ENCODE data around the gene KPNA1. TPM values are rescaled to one million over a fixed set of nuclear protein-coding genes. Genes with fewer than 3 reads are reported as not detected.

The KPNA1 gene
- total RNA-seq (2016; rRNA removed; fragmentation: Illumina TruSeq; extraction: Trizol) (30.0 and 49.7 TPM in 2 replicates), polyA plus RNA-seq (2011; rRNA removed) (14.7 and 15.4 TPM in 2 replicates), polyA minus RNA-seq (2011; rRNA and poly(A)+ RNA removed; ENCODE audit: low replicate concordance) (21.2 and 58.7 TPM in 2 replicates), Bru-seq, nascent RNA (percentile 87 among the genes with signal in this experiment), BruChase-seq, experiment 1, labeled RNA remaining after a 6-hour chase (percentile 82 among the genes with signal in this experiment), BruChase-seq, experiment 2, labeled RNA remaining after a 2-hour chase (percentile 83 among the genes with signal in this experiment)
- 4.1 and 5.0 TPM in 2 replicates for total RNA-seq (2016; cell fraction: cytosol; rRNA removed; fragmentation: Illumina TruSeq; extraction: Trizol; ENCODE audit: low read depth)
- 28.3 and 45.9 TPM in 2 replicates for total RNA-seq (2016; cell fraction: insoluble cytoplasmic fraction; rRNA removed; fragmentation: Illumina TruSeq; extraction: Trizol)
- 6.0 and 6.7 TPM in 2 replicates for total RNA-seq (2016; cell fraction: membrane; rRNA removed; fragmentation: Illumina TruSeq; extraction: Trizol)
- total RNA-seq (2016; cell fraction: nucleus; rRNA removed; fragmentation: Illumina TruSeq; extraction: Trizol) = 27.0 and 29.3 TPM in 2 replicates
- 11.8 and 17.4 TPM in 2 replicates for polyA plus RNA-seq (2011; cell fraction: cytosol; rRNA removed)
- polyA plus RNA-seq (2011; cell fraction: nucleus; rRNA removed) = 10.3 and 14.5 TPM in 2 replicates
- polyA plus RNA-seq (2012) = 19.7 and 22.5 TPM in 2 replicates
- 1.1 and 1.4 TPM in 2 replicates for polyA plus RNA-seq (2016; cell fraction: cytosol; fragmentation: Illumina TruSeq; extraction: Trizol; ENCODE audit: low read depth)
- 53.6 and 54.5 TPM in 2 replicates for polyA plus RNA-seq (2016; cell fraction: insoluble cytoplasmic fraction; fragmentation: Illumina TruSeq; extraction: Trizol; ENCODE audit: low read depth)
- polyA plus RNA-seq (2016; cell fraction: membrane; fragmentation: Illumina TruSeq; extraction: Trizol; ENCODE audit: low read depth) = 3.3 and 3.8 TPM in 2 replicates
- polyA plus RNA-seq (2016; cell fraction: nucleus; fragmentation: Illumina TruSeq; extraction: Trizol; ENCODE audit: insufficient read depth, low read depth) = 33.7 and 36.9 TPM in 2 replicates
- 14.3 and 28.6 TPM in 2 replicates for polyA minus RNA-seq (2011; cell fraction: cytosol; rRNA and poly(A)+ RNA removed)
- 25.8 and 29.0 TPM in 2 replicates for polyA minus RNA-seq (2011; cell fraction: nucleus; rRNA and poly(A)+ RNA removed)
- long read RNA-seq, experiment 1, full-length matches to known transcripts = 31 of 42 reads
- long read RNA-seq, experiment 1, partial matches to known transcripts = 6 of 42 reads
- long read RNA-seq, experiment 1, other reads (novel, unspliced or antisense) = 5 of 42 reads
- long read RNA-seq, experiment 2, full-length matches to known transcripts = 17 of 55 reads
- long read RNA-seq, experiment 2, partial matches to known transcripts = 14 of 55 reads
- long read RNA-seq, experiment 2, other reads (novel, unspliced or antisense) = 24 of 55 reads

DNA sequence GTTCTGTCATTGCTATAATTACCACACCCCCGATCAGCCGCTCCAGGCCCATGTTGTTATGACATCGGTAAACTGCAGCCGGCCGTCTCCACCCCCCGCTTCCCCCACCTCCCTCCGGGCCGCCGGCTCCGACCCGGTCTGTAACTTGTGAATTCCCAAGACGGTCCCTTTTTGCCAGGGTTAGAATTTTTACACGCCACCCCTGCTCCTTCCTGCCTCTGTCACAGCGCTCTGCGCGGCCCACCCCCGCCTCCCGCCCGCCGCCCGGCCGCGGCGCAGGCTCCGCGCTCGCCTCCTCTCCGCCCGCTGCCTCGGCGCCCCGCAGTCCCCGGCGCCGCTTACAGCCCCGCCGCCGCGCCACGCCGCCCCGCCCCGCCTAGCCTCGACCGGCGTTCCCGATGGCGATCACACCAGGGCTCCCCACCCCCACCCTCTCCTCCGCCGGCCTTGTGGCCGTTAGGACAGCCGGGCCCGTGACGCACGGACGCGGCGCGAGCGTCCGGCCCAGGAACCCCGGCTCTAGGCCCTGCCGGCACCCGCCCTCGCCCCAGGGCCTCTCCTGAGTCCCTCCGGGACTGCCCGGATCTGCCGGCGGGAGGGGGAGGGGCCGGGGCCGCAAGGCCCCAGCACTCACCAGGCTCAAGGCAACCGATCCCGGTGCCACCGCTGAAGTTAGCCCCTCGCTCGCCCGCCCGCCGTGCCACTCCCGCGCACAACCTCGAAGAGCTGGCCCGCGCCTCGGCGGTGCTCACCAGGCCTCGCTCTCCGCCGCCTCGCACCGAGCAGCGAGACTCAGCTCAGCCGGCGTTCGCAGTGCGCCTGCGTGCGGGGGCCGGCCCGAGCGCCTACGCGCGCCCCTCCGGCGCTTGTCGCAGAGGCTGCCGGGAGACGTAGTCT, at the start of gene KPNA1:
Gene KPNA1 (minus strand): TSS at position 817 of the 897 bp plus-strand sequence. CDS start 18,374 bp downstream, outside the sequence.
- intact Hi-C loops (cut with micrococcal nuclease; ENCODE audit: unreplicated experiment) (loop anchor here (5.0 kb wide), 1 partner anchor 42 kb away; no protein-coding TSS in a partner anchor), in situ Hi-C loops (cut with HindIII; ENCODE audit: extremely low pct_ligation_motif_present, low pct_unique_long_range_greater_than_20kb) (no loop called here)
- Histone ChIP-seq H3K36me3 (replicated peaks in 1 of 2; ENCODE audit: control insufficient read depth in 1 of 2, insufficient read depth in 2 of 2, low read length in 2 of 2) (no peaks in the 10 kb centered on the region), H3K4me2 (ENCODE audit: low read depth, low read length) (peak within 1 kb of the TSS; percentile 97), H3K79me2 (ENCODE audit: insufficient read depth, low read length) (peaks cover 46% of the 10 kb centered on the region), H3K27me3 (ENCODE audit: control insufficient read depth in 1 of 2, insufficient read depth in 2 of 2, low read length in 2 of 2) (no peaks in the 10 kb centered on the region; a peak in 1 of 5 replicates), H3K4me3 (replicated peaks in 1 of 3; ENCODE audit: insufficient read depth in 1 of 3, low read depth in 2 of 3, low read length in 3 of 3) (peak within 1 kb of the TSS; percentile 78 to 89 (median 79)), H4K20me1 (ENCODE audit: insufficient read depth, low read length) (peaks cover 31% of the 10 kb centered on the region), H2AFZ (ENCODE audit: low read length) (peak within 1 kb of the TSS; percentile 80), H3K9me3 (ENCODE audit: low read length) (no peaks in the 10 kb centered on the region), H3K4me1 (ENCODE audit: insufficient read depth, low read length) (peaks cover 56% of the 10 kb centered on the region), H3K27ac (ENCODE audit: extremely low read length, insufficient read depth, low read length) (peak within 1 kb of the TSS; percentile 97), H3K9ac (ENCODE audit: insufficient read depth, low read depth, low read length) (peak within 1 kb of the TSS; percentile 98)
- ChIA-PET POLR2A (interaction anchor here (0.8 to 1.5 kb wide), 11 partner anchors 10 to 280 kb away, joined by 3 to 12 read pairs (median 4); partner anchors contain the start of genes DTX3L, HSPBAP1, PARP14 and PARP9), CTCF (ENCODE audit: low intra/inter-chr PET ratio, low total read pairs) (no interaction called here)
- WGBS (ENCODE audit: low lambda C conversion rate) = 2% methylated on average over 28 of the region's 109 CpGs
- peak; percentile 94 for ATAC-seq
- no peak for FAIRE-seq
- no TSS peak for BruUV-seq (replicated peaks)
- DNase-seq (ENCODE audit: low spot score) = peak; percentile 76
- TF ChIP-seq, protein P1, sequence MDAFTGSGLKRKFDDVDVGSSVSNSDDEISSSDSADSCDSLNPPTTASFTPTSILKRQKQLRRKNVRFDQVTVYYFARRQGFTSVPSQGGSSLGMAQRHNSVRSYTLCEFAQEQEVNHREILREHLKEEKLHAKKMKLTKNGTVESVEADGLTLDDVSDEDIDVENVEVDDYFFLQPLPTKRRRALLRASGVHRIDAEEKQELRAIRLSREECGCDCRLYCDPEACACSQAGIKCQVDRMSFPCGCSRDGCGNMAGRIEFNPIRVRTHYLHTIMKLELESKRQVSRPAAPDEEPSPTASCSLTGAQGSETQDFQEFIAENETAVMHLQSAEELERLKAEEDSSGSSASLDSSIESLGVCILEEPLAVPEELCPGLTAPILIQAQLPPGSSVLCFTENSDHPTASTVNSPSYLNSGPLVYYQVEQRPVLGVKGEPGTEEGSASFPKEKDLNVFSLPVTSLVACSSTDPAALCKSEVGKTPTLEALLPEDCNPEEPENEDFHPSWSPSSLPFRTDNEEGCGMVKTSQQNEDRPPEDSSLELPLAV (CRISPR knock-in tag; conservative IDR thresholded peaks at IDR 0.05; ENCODE audit: low read depth) = 0 out of 2 replicates have a peak, but pooled peaks have one; percentile 48
- TF ChIP-seq, protein P2, sequence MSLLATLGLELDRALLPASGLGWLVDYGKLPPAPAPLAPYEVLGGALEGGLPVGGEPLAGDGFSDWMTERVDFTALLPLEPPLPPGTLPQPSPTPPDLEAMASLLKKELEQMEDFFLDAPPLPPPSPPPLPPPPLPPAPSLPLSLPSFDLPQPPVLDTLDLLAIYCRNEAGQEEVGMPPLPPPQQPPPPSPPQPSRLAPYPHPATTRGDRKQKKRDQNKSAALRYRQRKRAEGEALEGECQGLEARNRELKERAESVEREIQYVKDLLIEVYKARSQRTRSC (CRISPR knock-in tag; IDR thresholded peaks at IDR 0.05; ENCODE audit: low read depth) = no peak
- TF ChIP-seq DMAP1 (CRISPR knock-in tag; IDR thresholded peaks at IDR 0.05) (peak; percentile 31; the same call in 1 of the 2 replicates), SP1 (IDR thresholded peaks at IDR 0.05) (no peak), SP1 (CRISPR knock-in tag; IDR thresholded peaks at IDR 0.05) (peak; percentile 17; the same call in 1 of the 2 replicates), CENPT (CRISPR knock-in tag; IDR thresholded peaks at IDR 0.05; ENCODE audit: low read depth) (no peak), NFKB2 (CRISPR knock-in tag; IDR thresholded peaks at IDR 0.05; ENCODE audit: borderline replicate concordance) (peak; percentile 79; the same call in 1 of the 2 replicates), ZNF121 (CRISPR knock-in tag; IDR thresholded peaks at IDR 0.05) (peak; percentile 90), ZNF547 (CRISPR knock-in tag; IDR thresholded peaks at IDR 0.05) (peak; percentile 86), ZBTB1 (CRISPR knock-in tag; IDR thresholded peaks at IDR 0.05; ENCODE audit: borderline replicate concordance) (0 out of 2 replicates have a peak, but pooled peaks have one; percentile 76)
- TF ChIP-seq, protein P3, sequence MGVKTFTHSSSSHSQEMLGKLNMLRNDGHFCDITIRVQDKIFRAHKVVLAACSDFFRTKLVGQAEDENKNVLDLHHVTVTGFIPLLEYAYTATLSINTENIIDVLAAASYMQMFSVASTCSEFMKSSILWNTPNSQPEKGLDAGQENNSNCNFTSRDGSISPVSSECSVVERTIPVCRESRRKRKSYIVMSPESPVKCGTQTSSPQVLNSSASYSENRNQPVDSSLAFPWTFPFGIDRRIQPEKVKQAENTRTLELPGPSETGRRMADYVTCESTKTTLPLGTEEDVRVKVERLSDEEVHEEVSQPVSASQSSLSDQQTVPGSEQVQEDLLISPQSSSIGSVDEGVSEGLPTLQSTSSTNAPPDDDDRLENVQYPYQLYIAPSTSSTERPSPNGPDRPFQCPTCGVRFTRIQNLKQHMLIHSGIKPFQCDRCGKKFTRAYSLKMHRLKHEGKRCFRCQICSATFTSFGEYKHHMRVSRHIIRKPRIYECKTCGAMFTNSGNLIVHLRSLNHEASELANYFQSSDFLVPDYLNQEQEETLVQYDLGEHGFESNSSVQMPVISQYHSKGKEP (CRISPR knock-in tag; IDR thresholded peaks at IDR 0.05) = peak; percentile 85
- TF ChIP-seq, protein P4, sequence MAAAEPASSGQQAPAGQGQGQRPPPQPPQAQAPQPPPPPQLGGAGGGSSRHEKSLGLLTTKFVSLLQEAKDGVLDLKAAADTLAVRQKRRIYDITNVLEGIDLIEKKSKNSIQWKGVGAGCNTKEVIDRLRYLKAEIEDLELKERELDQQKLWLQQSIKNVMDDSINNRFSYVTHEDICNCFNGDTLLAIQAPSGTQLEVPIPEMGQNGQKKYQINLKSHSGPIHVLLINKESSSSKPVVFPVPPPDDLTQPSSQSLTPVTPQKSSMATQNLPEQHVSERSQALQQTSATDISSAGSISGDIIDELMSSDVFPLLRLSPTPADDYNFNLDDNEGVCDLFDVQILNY (CRISPR knock-in tag; conservative IDR thresholded peaks at IDR 0.05) = peak; percentile 24; the same call in 1 of the 2 replicates

Data from HepG2 (cell line).